H1 (cell line): Measurements from ENCODE around the gene NUP43. TPM values are rescaled to one million over a fixed set of nuclear protein-coding genes. Genes with fewer than 3 reads are reported as not detected.

Source experiments
- ASH2L ChIP-seq: fragments of 200-600, 300-600 bp; sonication (generic); IDR thresholded peaks from one replicate; pipeline ENCODE4 v1.7.1; 2017; ENCODE audit warnings: low read length
- CHD2 ChIP-seq: IDR thresholded peaks from 2 replicates; pipeline ENCODE4 v1.6.1; 2012; ENCODE audit warnings: low read length, improper control_type of control experiment
- CREB1 ChIP-seq: IDR thresholded peaks from 2 replicates; pipeline ENCODE4 v1.6.1; 2012; ENCODE audit warnings: inconsistent platforms
- GTF2F1 ChIP-seq: IDR thresholded peaks from 2 replicates; pipeline ENCODE4 v1.6.1; 2012; ENCODE audit warnings: low read depth, low read length, improper control_type of control experiment, borderline replicate concordance
- KDM4A ChIP-seq: IDR thresholded peaks from one replicate; pipeline ENCODE4 v1.7.1; 2012; ENCODE audit warnings: low read depth, mild to moderate bottlenecking, moderate library complexity, low read length, inconsistent platforms; ENCODE audit not compliant: severe bottlenecking
- PHF8 ChIP-seq: fragments of 200-600 bp; sonication (generic); conservative IDR thresholded peaks from 2 replicates; pipeline ENCODE4 v1.7.1; 2012; ENCODE audit warnings: low read depth, mild to moderate bottlenecking, inconsistent platforms, low read length, moderate library complexity
- RBBP5 ChIP-seq: IDR thresholded peaks from 2 replicates; pipeline ENCODE4 v1.7.1; 2012; ENCODE audit warnings: low read depth, mild to moderate bottlenecking, inconsistent platforms, low read length, moderate library complexity, borderline replicate concordance
- SIN3A ChIP-seq, 2 experiments: IDR thresholded peaks in 1 of 2; conservative IDR thresholded peaks in 1 of 2; 2 replicates each; pipeline ENCODE4 v1.6.1; 2011 to 2012; ENCODE audit warnings: low read length in 2 of 2, improper control_type of control experiment in 1 of 2, low read depth in 1 of 2, mild to moderate bottlenecking in 1 of 2
- SP1 ChIP-seq: IDR thresholded peaks from 2 replicates; pipeline ENCODE4 v1.6.1; 2011; ENCODE audit warnings: low read depth, low read length
- SRF ChIP-seq: IDR thresholded peaks from 2 replicates; pipeline ENCODE4 v1.6.1; 2011; ENCODE audit warnings: mild to moderate bottlenecking, low read depth, low read length, moderate library complexity
- TBP ChIP-seq: IDR thresholded peaks from 2 replicates; pipeline ENCODE4 v1.6.1; 2011; ENCODE audit warnings: low read depth, low read length, improper control_type of control experiment
- polyA plus RNA-seq, 7 experiments: library from polyadenylated mRNA; depleted of rRNA in 3 of 7; stranded (reverse) in 5 of 7; unstranded in 2 of 7; fragments of >200 nt in 5 of 7; fragments of 200-250 nt in 2 of 7; gene quantifications; 1 replicate in 5 of 7; 2 replicates in 1 of 7; 4 replicates in 1 of 7; pipeline versions ENCODE4 v1.2.1 to v1.2.3, GENCODE V29; 2011 to 2013; ENCODE audit warnings: missing spikeins in 2 of 7, mixed read lengths in 2 of 7
- total RNA-seq: library from RNA; stranded (reverse); fragmentation: NEBNext Ultra II Directional; extraction: Animal tissue kit (Norgen Biotek cat#: 25700); gene quantifications from 2 replicates; pipeline ENCODE4 v1.2.1, GENCODE V29; 2021
- TF ChIP-seq, protein P1 (sequence below), 3 experiments: IDR thresholded peaks; 1 replicate in 2 of 3; 2 replicates in 1 of 3; pipeline versions ENCODE4 v1.5.1 to v1.6.1; 2011; ENCODE audit warnings: low read length in 3 of 3, mild to moderate bottlenecking in 3 of 3, inconsistent platforms in 2 of 3, low read depth in 1 of 3, moderate library complexity in 1 of 3; ENCODE audit not compliant: insufficient read depth in 1 of 3; ENCODE audit errors: control extremely low read depth in 1 of 3
- TF ChIP-seq, protein P2 (sequence below): IDR thresholded peaks from 2 replicates; pipeline ENCODE4 v1.6.1; 2012; ENCODE audit warnings: low read length, inconsistent platforms
- TF ChIP-seq, protein P3 (sequence below): IDR thresholded peaks from 2 replicates; pipeline ENCODE4 v1.6.1; 2012; ENCODE audit warnings: inconsistent platforms

The NUP43 gene
- total and polyA plus RNA-seq, 2 of the 8 experiments (the other 6 are each of a cell fraction or from before 2014, with no cell fraction given), result 25.2 to 83.4 TPM

DNA sequence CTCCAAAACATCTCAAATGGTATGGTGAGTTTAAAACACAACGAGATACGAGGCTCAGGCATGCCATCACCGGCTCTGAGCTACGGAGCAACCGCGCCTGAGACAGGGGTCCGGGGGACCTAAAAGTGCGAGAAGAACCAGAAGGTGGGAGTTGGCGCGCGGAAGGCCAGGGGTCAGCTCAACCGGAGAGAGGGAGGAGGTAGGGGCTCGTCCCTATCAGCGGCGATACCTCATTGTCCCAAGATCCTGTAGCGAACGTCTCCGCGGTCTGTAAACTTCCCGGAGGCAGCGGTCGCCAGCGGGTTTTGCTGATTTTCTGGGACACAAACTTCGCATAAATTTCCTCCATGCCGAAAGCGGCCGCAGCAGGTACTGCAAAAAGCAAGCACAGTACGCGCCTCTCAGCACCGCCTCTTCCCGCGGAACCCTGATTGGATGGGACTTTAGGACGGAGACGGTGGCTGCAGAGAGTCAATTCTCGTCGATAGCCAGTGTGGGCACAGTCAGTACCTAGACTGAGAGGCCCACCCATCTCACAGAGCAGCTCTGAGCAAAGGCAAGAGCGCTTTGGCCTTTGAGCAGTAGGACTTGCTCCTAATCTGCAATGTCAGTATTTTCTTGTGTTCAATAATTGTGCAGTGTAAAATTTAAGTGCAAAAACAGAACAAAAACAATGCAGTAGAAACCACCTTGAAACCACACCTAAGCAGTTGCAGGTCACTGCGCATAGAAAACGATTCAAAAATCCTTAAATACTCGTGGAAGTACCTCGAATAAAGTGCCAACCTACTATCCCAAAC lies at the start of gene NUP43 (continued):
- TF ChIP-seq PHF8, result peak; percentile 71
- peak; percentile 83 for TF ChIP-seq ASH2L
- TF ChIP-seq CHD2, result peak; percentile 75
- 0 out of 2 replicates have a peak, but pooled peaks have one; percentile 52 for TF ChIP-seq SP1
- TF ChIP-seq GTF2F1, result no peak
- peak; percentile 76 for TF ChIP-seq CREB1
- TF ChIP-seq, protein P1, sequence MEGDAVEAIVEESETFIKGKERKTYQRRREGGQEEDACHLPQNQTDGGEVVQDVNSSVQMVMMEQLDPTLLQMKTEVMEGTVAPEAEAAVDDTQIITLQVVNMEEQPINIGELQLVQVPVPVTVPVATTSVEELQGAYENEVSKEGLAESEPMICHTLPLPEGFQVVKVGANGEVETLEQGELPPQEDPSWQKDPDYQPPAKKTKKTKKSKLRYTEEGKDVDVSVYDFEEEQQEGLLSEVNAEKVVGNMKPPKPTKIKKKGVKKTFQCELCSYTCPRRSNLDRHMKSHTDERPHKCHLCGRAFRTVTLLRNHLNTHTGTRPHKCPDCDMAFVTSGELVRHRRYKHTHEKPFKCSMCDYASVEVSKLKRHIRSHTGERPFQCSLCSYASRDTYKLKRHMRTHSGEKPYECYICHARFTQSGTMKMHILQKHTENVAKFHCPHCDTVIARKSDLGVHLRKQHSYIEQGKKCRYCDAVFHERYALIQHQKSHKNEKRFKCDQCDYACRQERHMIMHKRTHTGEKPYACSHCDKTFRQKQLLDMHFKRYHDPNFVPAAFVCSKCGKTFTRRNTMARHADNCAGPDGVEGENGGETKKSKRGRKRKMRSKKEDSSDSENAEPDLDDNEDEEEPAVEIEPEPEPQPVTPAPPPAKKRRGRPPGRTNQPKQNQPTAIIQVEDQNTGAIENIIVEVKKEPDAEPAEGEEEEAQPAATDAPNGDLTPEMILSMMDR (IDR thresholded peaks at IDR 0.05; ENCODE audit: control extremely low read depth in 1 of 3, insufficient read depth in 1 of 3, low read depth in 1 of 3, low read length in 3 of 3), result peak; percentile 21 to 50 (median 24); a peak in 3 of 4 replicates
- TF ChIP-seq KDM4A, result peak; percentile 65
- TF ChIP-seq, protein P2, sequence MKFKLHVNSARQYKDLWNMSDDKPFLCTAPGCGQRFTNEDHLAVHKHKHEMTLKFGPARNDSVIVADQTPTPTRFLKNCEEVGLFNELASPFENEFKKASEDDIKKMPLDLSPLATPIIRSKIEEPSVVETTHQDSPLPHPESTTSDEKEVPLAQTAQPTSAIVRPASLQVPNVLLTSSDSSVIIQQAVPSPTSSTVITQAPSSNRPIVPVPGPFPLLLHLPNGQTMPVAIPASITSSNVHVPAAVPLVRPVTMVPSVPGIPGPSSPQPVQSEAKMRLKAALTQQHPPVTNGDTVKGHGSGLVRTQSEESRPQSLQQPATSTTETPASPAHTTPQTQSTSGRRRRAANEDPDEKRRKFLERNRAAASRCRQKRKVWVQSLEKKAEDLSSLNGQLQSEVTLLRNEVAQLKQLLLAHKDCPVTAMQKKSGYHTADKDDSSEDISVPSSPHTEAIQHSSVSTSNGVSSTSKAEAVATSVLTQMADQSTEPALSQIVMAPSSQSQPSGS, result no peak; the same call in 1 of the 2 replicates
- TF ChIP-seq RBBP5, result peak; percentile 78; the same call in 1 of the 2 replicates
- peak in 1 of 2 experiments; percentile 85; a peak in 2 of 4 replicates for TF ChIP-seq SIN3A (conservative IDR thresholded peaks at IDR 0.05 in 1 of 2, IDR thresholded peaks at IDR 0.05 in 1 of 2; ENCODE audit: low read depth in 1 of 2, low read length in 2 of 2)
- peak; percentile 74; the same call in 1 of the 2 replicates for TF ChIP-seq TBP
- TF ChIP-seq, protein P3, sequence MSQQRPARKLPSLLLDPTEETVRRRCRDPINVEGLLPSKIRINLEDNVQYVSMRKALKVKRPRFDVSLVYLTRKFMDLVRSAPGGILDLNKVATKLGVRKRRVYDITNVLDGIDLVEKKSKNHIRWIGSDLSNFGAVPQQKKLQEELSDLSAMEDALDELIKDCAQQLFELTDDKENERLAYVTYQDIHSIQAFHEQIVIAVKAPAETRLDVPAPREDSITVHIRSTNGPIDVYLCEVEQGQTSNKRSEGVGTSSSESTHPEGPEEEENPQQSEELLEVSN, result peak; percentile 51; the same call in 1 of the 2 replicates
- no peak for TF ChIP-seq SRF
